GM21526 (cell line): ENCODE results near the gene EDAR.

ENCODE experiments used
- ATAC-seq: cut with Tn5 transposase; IDR thresholded peaks from one replicate; pipeline ENCODE4 v1.9.1; 2021; ENCODE audit warnings: moderate library complexity; ENCODE audit not compliant: unreplicated experiment, low FRiP score

Gene EDAR

GRCh38 chr2:108942231-108942825, 46.7 kb downstream of the EDAR start:
- no peak for ATAC-seq

GRCh38 chr2:108941767-108942166, 47.3 kb downstream of the EDAR start:
- ATAC-seq, result no peak

- no peak for ATAC-seq
Observed at GRCh38 chr2:108941161-108941665, 47.8 kb downstream of the EDAR start.

GRCh38 chr2:108940156-108940555, 48.9 kb downstream of the EDAR start:
- no peak for ATAC-seq

GRCh38 chr2:108938077-108938710, 50.8 kb downstream of the EDAR start:
- no peak for ATAC-seq

GRCh38 chr2:108937367-108938017, 51.5 kb downstream of the EDAR start:
- no peak for ATAC-seq

GRCh38 chr2:108936866-108937265, 52.2 kb downstream of the EDAR start:
- ATAC-seq, result no peak

- no peak for ATAC-seq
Observed at GRCh38 chr2:108936076-108936864, 52.8 kb downstream of the EDAR start.

- ATAC-seq, result no peak
Observed at GRCh38 chr2:108935271-108935741, 53.7 kb downstream of the EDAR start.

- ATAC-seq, result no peak
Observed at GRCh38 chr2:108934583-108935245, 54.3 kb downstream of the EDAR start.

- ATAC-seq, result no peak
Observed at GRCh38 chr2:108934151-108934550, 54.9 kb downstream of the EDAR start.

GRCh38 chr2:108933691-108934117, 55.3 kb downstream of the EDAR start:
- no peak for ATAC-seq

GRCh38 chr2:108932736-108933332, 56.2 kb downstream of the EDAR start:
- ATAC-seq, result no peak

- no peak for ATAC-seq
Observed at GRCh38 chr2:108931372-108931771, 57.6 kb downstream of the EDAR start.

- no peak for ATAC-seq
Observed at GRCh38 chr2:108929807-108930425, 59.1 kb downstream of the EDAR start.

- no peak for ATAC-seq
Observed at GRCh38 chr2:108928660-108929377, 60.2 kb downstream of the EDAR start.

- ATAC-seq, result no peak
Observed at GRCh38 chr2:108927936-108928659, 60.9 kb downstream of the EDAR start.

- ATAC-seq, result no peak
Observed at GRCh38 chr2:108927405-108927804, 61.6 kb downstream of the EDAR start.
